Lower lobe of right lung (tissue), 2 donors: ENCODE data around the gene ZNF629. TPM values are rescaled to one million over a fixed set of nuclear protein-coding genes. Genes with fewer than 3 reads are reported as not detected.

ENCODE experiments used
- ATAC-seq, 2 donors: fragments of 200-7000 bp; cut with Tn5 transposase; one replicate each; pipeline ENCODE4 v1.9.1; 2020 to 2022; ENCODE audit warnings: mild to moderate bottlenecking in 2 of 2, moderate library complexity in 2 of 2
- DNase-seq: peaks from one replicate; pipeline ENCODE4 v3.0.0-alpha.2; 2020
- H3K27ac ChIP-seq: fragments of 200-600 bp; one replicate; pipeline ENCODE4 v1.8.0; 2022
- H3K27me3 ChIP-seq: fragments of 200-600 bp; one replicate; pipeline ENCODE4 v1.8.0; 2022; ENCODE audit warnings: low read depth
- H3K36me3 ChIP-seq: fragments of 200-600 bp; one replicate; pipeline ENCODE4 v1.8.0; 2022; ENCODE audit warnings: mild to moderate bottlenecking
- H3K4me1 ChIP-seq: fragments of 200-600 bp; one replicate; pipeline ENCODE4 v1.8.0; 2022
- H3K4me3 ChIP-seq: fragments of 200-600 bp; one replicate; pipeline ENCODE4 v1.8.0; 2022; ENCODE audit warnings: mild to moderate bottlenecking
- H3K9me3 ChIP-seq: fragments of 200-600 bp; one replicate; pipeline ENCODE4 v1.8.0; 2022
- CTCF ChIP-seq: fragments of 200-600 bp; IDR thresholded peaks from one replicate; pipeline ENCODE4 v1.8.0; 2022; ENCODE audit warnings: antibody characterized with exemption, mild to moderate bottlenecking
- intact Hi-C: fragments of 100-400 bp; cut with DNase I; formaldehyde crosslinking; loops from one replicate; pipeline ENCODE4 v1.11.0; 2022
- total RNA-seq: library from RNA; stranded (reverse); fragmentation: NEBNext Ultra II Directional; extraction: Animal tissue kit (Norgen Biotek cat#: 25700); gene quantifications from one replicate; pipeline ENCODE4 v1.2.1, GENCODE V29; 2021
- donor health status: DM: no; HTN: yes; CAD: no; lungs with severe emphysema.

Gene ZNF629
- total RNA-seq, 1 donor from 2014 or later, result 11.9 TPM

GRCh38 chr16:30757316-30757715 is 29.7 kb downstream of the ZNF629 start:
- Histone ChIP-seq H3K36me3 (peaks cover 56% of the 10 kb centered on the region), H3K4me3 (no peak overlapping the region), H3K27me3 (no peaks in the 10 kb centered on the region), H3K9me3 (no peaks in the 10 kb centered on the region), H3K27ac (no peak overlapping the region), H3K4me1 (peaks cover 9% of the 10 kb centered on the region)
- intact Hi-C loops, result no loop called here
- ATAC-seq, result no peak
- DNase-seq, result no peak
- TF ChIP-seq CTCF, result no peak

GRCh38 chr16:30756781-30757100 is 30.3 kb downstream of the ZNF629 start:
- intact Hi-C loops, result no loop called here
- peaks cover 9% of the 10 kb centered on the region for H3K4me1 ChIP-seq
- no peak for TF ChIP-seq CTCF
- DNase-seq (no peak), ATAC-seq (no peak)
- H3K4me3 ChIP-seq, result no peak overlapping the region
- H3K9me3 ChIP-seq, result no peaks in the 10 kb centered on the region
- no peak overlapping the region for H3K27ac ChIP-seq
- peaks cover 59% of the 10 kb centered on the region for H3K36me3 ChIP-seq
- H3K27me3 ChIP-seq, result no peaks in the 10 kb centered on the region

- Histone ChIP-seq H3K27ac (no peak overlapping the region), H3K4me3 (no peak overlapping the region), H3K27me3 (no peaks in the 10 kb centered on the region), H3K4me1 (peaks cover 5% of the 10 kb centered on the region), H3K9me3 (no peaks in the 10 kb centered on the region), H3K36me3 (peaks cover 65% of the 10 kb centered on the region)
- TF ChIP-seq CTCF, result no peak
- ATAC-seq (no peak), DNase-seq (no peak)
- intact Hi-C loops, result no loop called here
These were observed 30.8 kb downstream of the ZNF629 start for GRCh38 chr16:30755955-30756780.

DNA sequence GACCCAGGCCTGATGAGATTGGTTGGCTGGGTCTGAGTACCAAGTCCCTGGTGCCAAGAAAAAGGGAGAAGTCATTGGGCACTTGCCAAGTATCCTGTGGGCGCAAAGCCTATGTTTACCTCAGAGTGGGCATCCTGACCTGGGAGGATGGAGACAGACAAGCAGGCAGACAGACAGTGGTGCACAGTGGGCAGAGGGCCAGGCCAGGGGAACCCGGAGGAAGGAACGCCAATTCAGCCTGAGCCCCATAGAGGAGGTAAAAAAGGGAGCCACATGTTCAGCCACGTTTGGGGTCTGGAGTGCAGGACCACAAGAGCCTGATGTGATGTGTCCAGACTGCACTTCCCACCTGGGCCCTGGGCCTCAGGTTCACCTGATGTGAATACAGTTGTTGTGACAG is 33.4 kb downstream of the ZNF629 start:
- ATAC-seq (no peak), DNase-seq (no peak)
- Histone ChIP-seq H3K27ac (no peak overlapping the region), H3K27me3 (no peaks in the 10 kb centered on the region), H3K4me1 (no peaks in the 10 kb centered on the region), H3K4me3 (no peak overlapping the region), H3K9me3 (no peaks in the 10 kb centered on the region), H3K36me3 (peaks cover 69% of the 10 kb centered on the region)
- intact Hi-C loops, result no loop called here
- TF ChIP-seq CTCF, result no peak

DNA sequence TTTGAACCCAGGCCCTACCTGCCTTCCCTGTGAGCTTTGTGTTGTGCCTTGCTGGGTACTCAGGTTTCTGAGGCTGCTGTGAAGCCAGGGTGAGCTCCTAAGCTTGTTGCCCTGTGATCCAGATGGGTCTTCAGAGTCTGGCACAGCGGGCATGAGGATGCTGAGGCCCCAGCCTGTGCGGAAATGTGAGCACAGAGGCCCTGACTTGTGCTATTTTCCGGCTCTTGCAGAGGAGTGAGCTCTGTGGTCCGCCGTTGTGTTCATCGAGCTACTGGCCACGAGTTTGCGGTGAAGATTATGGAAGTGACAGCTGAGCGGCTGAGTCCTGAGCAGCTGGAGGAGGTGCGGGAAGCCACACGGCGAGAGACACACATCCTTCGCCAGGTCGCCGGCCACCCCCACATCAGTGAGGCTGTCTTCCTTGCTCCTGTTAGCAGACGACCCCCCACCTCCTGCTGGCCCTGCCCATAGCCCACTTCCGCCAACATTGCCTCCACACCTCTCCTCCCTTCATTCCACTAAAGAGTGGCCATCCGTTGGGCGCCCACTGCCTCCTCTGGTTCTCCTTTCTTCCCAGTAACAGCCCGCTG is 36.0 kb downstream of the ZNF629 start:
- ATAC-seq (no peak), DNase-seq (no peak)
- no peak overlapping the region for H3K27ac ChIP-seq
- H3K4me1 ChIP-seq, result peaks cover 7% of the 10 kb centered on the region
- intact Hi-C loops, result no loop called here
- no peak overlapping the region for H3K4me3 ChIP-seq
- TF ChIP-seq CTCF, result no peak
- no peaks in the 10 kb centered on the region for H3K9me3 ChIP-seq
- peaks cover 50% of the 10 kb centered on the region for H3K36me3 ChIP-seq
- H3K27me3 ChIP-seq, result no peaks in the 10 kb centered on the region
